ENCODE results near the gene CDR2. TPM values are rescaled to one million over a fixed set of nuclear protein-coding genes. Genes with fewer than 3 reads are reported as not detected.
"Not testable (repeated sequence)": the region's sequence is repeated elsewhere in the genome, so short reads cannot be mapped to it uniquely, and the experiment has no call there.

The CDR2 gene
- total RNA-seq, 4 donors from 2014 or later = 6.6 to 21.4 (median 8.7) TPM

DNA sequence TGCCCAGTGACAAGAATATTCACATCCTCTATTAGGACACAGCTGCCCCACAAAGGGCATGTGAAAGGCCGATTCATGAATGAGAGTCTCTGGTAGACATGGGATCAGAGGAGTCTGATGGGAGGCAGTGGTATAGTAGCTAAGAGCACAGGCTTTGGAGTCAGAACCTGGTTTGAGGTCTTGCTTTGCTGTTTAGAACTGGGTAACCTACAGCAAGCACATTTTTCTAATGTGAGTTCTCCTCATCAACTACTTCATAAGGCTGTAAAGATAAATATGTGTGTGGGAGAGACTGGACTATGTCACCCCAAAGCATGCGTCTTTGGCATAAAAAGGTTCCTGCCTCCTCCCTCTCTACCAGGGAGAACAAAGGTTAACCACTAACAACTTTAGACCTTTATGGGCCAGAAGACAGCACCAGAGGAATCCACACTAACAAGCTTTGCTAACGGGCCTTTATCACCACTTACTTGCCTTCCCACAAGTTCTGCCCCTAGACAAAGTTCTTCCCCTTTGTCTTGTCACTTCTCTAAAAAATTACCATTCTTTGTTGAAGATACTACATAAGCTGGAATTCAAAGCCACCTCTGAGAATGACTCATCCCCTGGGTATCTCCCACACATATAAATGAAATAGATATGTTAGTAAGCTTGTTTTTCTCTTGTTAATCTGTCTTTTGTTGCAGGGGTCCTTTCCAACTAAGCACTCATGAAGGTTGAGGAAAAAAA lies 21.1 kb downstream of the CDR2 start:
- H3K9me3 ChIP-seq = no peaks in the 10 kb centered on the region
- intact Hi-C loops (cut with DNase I) = no loop called here
- WGBS, 2 donors = 34% methylated on average over 3 of the region's 3 CpGs
- no peak for DNase-seq
- H3K4me1 ChIP-seq = peaks cover 0 to 29% (median 10%) of the 10 kb centered on the region in 3 donors
- no peaks in the 10 kb centered on the region for H3K27me3 ChIP-seq
- H3K4me3 ChIP-seq = no peak overlapping the region
- TF ChIP-seq, protein P1, sequence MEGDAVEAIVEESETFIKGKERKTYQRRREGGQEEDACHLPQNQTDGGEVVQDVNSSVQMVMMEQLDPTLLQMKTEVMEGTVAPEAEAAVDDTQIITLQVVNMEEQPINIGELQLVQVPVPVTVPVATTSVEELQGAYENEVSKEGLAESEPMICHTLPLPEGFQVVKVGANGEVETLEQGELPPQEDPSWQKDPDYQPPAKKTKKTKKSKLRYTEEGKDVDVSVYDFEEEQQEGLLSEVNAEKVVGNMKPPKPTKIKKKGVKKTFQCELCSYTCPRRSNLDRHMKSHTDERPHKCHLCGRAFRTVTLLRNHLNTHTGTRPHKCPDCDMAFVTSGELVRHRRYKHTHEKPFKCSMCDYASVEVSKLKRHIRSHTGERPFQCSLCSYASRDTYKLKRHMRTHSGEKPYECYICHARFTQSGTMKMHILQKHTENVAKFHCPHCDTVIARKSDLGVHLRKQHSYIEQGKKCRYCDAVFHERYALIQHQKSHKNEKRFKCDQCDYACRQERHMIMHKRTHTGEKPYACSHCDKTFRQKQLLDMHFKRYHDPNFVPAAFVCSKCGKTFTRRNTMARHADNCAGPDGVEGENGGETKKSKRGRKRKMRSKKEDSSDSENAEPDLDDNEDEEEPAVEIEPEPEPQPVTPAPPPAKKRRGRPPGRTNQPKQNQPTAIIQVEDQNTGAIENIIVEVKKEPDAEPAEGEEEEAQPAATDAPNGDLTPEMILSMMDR (IDR thresholded peaks at IDR 0.05) = no peak
- no peak for TF ChIP-seq POLR2A (IDR thresholded peaks at IDR 0.05)
- H3K27ac ChIP-seq = peak overlapping the region in 2 of 4 donors; percentile 14 to 29
- peaks cover 0 to 28% (median 12%) of the 10 kb centered on the region in 3 donors for H3K36me3 ChIP-seq

DNA sequence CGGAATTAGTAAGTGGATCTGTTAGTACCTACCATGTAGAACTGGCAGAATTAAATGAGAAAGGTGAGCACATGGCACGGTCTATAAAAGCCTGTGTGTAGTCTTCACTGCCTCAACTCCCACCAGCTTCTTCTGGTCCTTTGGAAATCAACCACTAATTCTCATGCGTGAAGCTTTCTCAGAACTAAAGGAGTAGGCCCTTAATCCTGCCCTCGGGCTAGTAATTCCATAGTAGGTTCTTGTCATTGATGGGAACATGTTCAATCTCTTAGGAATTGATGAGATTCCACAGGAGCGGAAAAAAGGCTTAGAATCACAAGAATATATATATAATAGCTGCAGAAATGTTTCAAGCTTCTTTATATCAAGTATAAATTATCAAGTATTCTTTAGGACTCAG lies 21.7 kb downstream of the CDR2 start:
- H3K27me3 ChIP-seq = no peaks in the 10 kb centered on the region
- 75 to 76% methylated on average over 5 of the region's 5 CpGs for WGBS, 2 donors
- H3K27ac ChIP-seq = no peak overlapping the region
- no peaks in the 10 kb centered on the region for H3K9me3 ChIP-seq
- no peak overlapping the region for H3K4me3 ChIP-seq
- intact Hi-C loops (cut with DNase I) = no loop called here
- H3K36me3 ChIP-seq = peaks cover 0 to 34% (median 19%) of the 10 kb centered on the region in 3 donors
- TF ChIP-seq, protein P1 (IDR thresholded peaks at IDR 0.05) = no peak
- no peak for TF ChIP-seq POLR2A (IDR thresholded peaks at IDR 0.05)
- peaks cover 0 to 29% (median 10%) of the 10 kb centered on the region in 3 donors for H3K4me1 ChIP-seq
- DNase-seq = no peak

DNA sequence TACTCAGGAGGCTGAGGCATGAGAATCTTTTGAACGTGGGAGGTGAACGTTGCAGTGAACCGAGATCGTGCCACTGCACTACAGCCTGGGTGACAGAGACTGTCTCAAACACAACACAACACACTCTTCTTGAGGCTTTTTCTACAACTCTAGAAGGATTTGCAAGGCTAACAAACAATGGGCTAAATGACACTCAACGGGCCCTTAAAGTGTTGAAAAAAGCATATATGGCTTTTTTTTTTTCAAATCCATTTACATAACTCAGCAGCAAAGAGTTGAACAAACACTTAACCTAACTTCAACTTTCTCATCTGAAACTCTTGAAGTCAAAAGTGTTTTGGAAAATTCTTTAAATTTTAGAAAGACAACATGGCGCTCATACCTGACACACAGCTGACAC lies 22.3 kb downstream of the CDR2 start:
- Histone ChIP-seq H3K27ac (no peak overlapping the region), H3K9me3 (no peaks in the 10 kb centered on the region), H3K4me1 (peaks cover 0 to 25% (median 10%) of the 10 kb centered on the region in 3 donors), H3K4me3 (no peak overlapping the region), H3K27me3 (no peaks in the 10 kb centered on the region), H3K36me3 (peaks cover 3 to 40% (median 24%) of the 10 kb centered on the region in 3 donors)
- intact Hi-C loops (cut with DNase I) = no loop called here
- DNase-seq = no peak
- WGBS, 2 donors = 94 to 98% methylated on average over 6 of the region's 6 CpGs
- no peak for TF ChIP-seq POLR2A (IDR thresholded peaks at IDR 0.05)
- TF ChIP-seq, protein P1 (IDR thresholded peaks at IDR 0.05) = no peak

DNA sequence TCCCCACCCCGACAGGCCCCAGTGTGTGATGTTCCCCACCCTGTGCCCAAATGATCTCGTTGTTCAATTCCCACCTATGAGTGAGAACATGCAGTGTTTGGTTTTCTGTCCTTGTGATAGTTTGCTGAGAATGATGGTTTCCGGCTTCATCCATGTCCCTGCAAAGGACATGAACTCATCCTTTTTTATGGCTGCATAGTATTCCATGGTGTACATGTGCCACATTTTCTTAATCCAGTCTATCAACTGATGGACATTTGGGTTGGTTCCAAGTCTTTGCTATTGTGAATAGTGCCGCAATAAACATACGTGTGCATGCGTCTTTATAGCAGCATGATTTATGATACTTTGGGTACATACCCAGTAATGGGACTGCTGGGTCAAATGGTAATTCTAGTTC lies 23.4 kb downstream of the CDR2 start:
- Histone ChIP-seq H3K4me1 (peaks cover 0 to 19% (median 10%) of the 10 kb centered on the region in 3 donors), H3K36me3 (peaks cover 7 to 51% (median 28%) of the 10 kb centered on the region in 3 donors)
- H3K9me3 ChIP-seq; H3K27ac ChIP-seq; intact Hi-C loops (cut with DNase I); DNase-seq; H3K4me3 ChIP-seq; H3K27me3 ChIP-seq: not testable (repeated sequence)
- 95 to 98% methylated on average over 6 of the region's 6 CpGs for WGBS, 2 donors

DNA sequence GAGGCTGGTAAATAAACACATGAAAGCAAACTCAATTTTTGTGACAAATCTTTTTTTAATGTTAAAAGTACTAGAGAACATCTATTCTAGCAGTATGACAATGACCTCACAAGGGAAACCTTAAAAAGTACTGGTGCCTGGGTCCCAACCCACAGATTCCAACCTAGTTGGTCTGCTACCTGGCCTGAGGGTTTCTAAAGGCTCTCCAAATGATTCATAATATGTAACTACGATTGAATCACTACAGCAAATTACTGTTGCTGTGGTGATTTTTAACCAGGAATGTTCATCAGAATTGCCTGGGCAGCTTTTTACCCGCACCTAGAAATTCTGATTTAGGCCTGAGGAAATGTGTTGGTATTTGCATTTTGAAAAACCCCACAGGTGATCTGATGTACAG lies 26.1 kb downstream of the CDR2 start:
- no peak for DNase-seq
- H3K36me3 ChIP-seq = peaks cover 7 to 63% (median 28%) of the 10 kb centered on the region in 3 donors
- no peak overlapping the region for H3K4me3 ChIP-seq
- H3K4me1 ChIP-seq = peaks cover 0 to 7% (median 1%) of the 10 kb centered on the region in 3 donors
- WGBS, 2 donors = 45 to 57% methylated on average over 2 of the region's 2 CpGs
- intact Hi-C loops (cut with DNase I) = no loop called here
- H3K27me3 ChIP-seq = no peaks in the 10 kb centered on the region
- TF ChIP-seq, protein P1 (IDR thresholded peaks at IDR 0.05) = no peak
- no peak for TF ChIP-seq POLR2A (IDR thresholded peaks at IDR 0.05)
- no peak overlapping the region for H3K27ac ChIP-seq
- no peaks in the 10 kb centered on the region for H3K9me3 ChIP-seq

All from esophagus squamous epithelium (tissue), 5 donors.